HG02981 (cell line): ENCODE measurements around the gene DAP.
"Not testable (repeated sequence)": the region's sequence is repeated elsewhere in the genome, so short reads cannot be mapped to it uniquely, and the experiment has no call there.

Experiments
- ATAC-seq: cut with Tn5 transposase; IDR thresholded peaks from one replicate; pipeline ENCODE4 v1.9.1; 2021; ENCODE audit warnings: mild to moderate bottlenecking, moderate library complexity; ENCODE audit not compliant: unreplicated experiment

The DAP gene

DNA sequence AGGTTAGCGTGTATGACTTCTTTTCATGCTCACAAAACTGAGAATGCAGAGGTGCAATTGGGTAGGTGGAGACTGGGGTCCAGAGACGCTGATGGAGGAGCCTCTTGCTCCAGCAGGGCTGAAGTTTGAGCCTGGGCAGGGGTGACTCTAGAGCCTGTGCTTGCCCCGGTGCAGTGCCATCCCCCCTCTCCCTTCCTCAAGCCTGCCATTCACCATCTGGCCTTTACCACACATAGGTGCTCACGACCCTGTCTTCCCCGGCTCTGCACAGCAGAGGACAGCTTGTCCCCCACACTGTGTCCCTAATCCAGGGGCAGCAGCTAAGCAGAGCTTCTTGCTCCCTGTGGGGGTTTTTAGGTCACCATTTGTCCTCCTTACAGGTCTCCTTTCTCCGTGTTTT lies 86.5 kb downstream of the DAP start:
- ATAC-seq = no peak

DNA sequence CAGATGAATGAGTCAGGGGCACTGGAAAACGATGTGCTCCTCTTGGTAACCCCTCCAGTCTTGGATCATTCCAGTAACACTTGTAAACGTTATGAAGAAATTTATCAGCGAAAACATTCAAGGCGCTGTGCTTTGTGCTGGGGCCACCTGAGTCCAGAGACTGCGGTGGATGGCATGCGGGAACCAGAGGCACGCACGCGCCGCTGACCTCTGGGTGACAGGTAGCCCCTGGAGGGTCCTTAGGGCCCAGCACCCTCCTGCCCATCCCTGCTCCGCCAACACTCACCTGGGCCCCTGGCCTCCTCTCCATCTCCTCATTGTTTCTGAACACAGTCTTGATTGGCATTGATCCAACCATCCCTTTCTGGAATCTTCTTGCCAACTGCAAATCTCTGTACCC lies 86.9 kb downstream of the DAP start:
- no peak for ATAC-seq

- ATAC-seq = no peak
These were observed 87.6 kb downstream of the DAP start for GRCh38 chr5:10673407-10673806.

DNA sequence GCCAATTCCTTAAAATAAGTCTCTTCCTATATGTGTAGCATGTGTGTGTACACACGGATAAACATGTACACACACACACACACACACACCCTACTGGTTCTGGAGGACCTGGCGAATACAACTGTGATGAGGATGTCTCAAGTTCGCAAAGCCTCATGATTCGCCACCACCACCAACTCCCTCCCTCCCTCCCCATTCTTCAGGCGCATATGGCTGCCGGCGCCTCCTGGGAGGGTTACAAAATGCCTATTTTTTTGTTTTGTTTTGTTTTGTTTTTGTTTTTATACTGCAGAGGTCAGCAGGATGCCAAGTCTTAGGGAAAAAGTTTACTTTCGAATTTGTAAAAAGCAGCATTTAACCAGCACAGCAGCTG lies 88.0 kb downstream of the DAP start:
- no peak for ATAC-seq

GRCh38 chr5:10672146-10673016 lies 88.7 kb downstream of the DAP start:
- no peak for ATAC-seq

- no peak for ATAC-seq
These were observed 89.7 kb downstream of the DAP start for GRCh38 chr5:10671041-10672008.

GRCh38 chr5:10669983-10670382 lies 91.1 kb downstream of the DAP start:
- no peak for ATAC-seq

- no peak for ATAC-seq
These were observed 92.3 kb downstream of the DAP start for GRCh38 chr5:10668697-10669096.

- no peak for ATAC-seq
These were observed 93.5 kb downstream of the DAP start for GRCh38 chr5:10667431-10668057.

DNA sequence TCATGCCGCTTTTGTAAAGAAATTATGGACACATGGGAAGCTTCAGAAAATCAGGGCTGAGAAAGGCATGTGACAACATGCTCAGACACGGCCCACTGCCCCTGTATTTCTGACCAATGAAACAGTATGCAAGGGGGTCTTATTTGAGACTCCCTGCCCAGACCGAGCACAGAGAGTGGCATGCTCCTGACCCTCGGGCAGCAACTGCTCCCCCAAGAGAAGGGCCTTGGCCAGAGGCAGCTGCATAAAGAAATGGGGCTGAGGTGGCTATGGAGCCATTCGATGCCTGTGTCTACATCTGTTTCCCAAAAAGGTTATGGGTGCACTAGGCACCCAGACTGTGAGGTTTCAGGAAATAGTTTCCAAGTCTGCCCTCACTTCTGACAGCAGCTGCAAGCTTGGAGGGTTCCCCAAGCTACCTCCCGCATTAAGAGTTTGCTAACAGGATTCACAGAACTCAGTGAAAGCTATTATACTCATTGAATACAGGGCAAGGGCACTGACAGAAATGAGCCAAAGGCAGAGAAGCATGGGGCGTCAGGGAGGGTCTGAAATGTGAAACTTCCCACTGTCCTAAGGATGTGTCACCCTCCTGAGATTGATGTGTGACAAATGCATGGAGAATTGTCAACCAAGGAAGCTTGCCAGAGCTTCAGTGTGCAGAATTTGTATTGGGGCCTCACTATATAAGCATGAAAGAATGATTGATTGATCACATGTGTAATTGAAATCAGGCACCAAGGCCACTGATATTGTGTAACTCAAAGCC lies 94.3 kb downstream of the DAP start:
- ATAC-seq = no peak

- no peak for ATAC-seq
These were observed 95.2 kb downstream of the DAP start for GRCh38 chr5:10665799-10666198.

DNA sequence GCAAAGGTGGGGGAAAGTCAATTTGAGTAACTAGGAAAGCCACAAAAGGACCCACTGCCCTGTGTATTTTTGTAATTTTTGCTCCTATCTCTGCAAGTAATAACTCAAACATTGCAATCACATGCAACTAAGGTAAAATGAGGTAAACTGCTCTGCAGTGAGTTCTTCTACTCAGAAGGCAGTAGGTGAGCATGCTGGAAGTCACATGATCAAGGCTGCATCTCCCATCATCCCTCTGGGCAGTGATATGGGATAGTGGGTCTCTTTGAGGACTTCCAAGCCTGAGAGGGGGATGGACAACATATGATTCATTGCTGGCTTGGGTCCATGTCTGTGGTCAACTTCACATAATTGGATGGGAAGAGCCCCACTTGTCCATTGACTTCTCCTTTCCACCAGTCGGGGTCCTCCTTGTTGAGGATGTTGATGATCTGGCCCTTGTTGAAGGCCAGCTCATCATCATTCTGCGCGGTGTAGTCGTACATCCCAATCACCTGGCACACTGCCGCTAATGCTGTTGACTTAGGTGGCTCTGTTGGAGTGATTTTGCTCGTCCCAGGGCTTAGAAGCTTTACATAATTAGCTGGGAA lies 96.8 kb downstream of the DAP start:
- ATAC-seq = not testable (repeated sequence)

DNA sequence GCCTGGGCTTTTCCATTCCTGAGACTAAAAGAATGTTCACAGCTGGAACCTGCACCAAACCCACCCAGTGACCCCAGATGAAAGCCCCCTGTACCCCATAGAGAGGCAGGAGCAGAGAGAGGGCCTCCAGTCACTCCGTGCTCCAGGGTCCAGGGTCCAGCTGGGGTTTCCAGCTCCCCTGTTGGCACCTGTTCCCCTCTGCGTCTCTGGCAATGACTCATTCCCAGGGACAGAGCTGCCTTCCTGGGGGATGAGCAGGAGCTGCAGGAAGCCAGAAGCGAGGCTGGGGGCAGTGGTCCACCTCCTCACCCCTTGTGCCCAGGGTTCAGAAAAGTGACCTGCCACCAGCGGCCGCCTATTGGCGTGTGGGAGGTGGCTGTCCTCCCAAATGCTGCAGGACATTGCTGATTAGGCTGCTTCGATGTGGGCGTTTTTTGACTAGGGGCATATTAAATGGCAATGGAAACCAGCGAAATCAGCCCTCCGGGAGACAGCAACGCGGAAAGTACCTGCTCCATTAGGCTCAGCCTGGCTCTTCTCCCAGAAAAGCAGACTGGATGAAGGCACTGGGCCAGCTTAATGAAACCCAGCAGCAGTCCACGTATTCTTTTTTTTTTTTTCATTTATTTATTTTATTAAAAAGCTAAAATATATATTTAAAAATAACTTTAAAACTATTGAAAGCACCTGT lies 97.4 kb downstream of the DAP start:
- no peak for ATAC-seq

GRCh38 chr5:10662661-10663488 lies 98.2 kb downstream of the DAP start:
- no peak for ATAC-seq

DNA sequence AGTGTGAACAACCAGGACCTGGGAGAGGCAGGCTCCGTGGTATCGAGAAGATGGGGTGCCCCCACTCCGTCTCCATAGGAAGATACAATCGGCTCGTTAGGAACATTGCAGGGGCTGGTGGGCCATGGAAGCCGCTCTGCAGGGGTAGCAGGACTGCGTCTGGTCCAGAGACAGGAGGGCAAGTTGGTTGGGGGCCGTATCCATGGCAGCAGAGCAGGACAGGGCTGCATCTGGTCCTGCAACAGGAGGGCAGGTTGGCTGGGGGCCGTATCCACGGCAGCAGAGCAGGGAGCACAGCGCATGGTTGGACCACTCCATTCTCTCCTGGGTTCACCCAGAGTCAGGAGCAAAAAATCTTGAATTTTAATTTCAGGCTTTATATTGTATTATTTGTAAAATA lies 99.0 kb downstream of the DAP start:
- no peak for ATAC-seq

DNA sequence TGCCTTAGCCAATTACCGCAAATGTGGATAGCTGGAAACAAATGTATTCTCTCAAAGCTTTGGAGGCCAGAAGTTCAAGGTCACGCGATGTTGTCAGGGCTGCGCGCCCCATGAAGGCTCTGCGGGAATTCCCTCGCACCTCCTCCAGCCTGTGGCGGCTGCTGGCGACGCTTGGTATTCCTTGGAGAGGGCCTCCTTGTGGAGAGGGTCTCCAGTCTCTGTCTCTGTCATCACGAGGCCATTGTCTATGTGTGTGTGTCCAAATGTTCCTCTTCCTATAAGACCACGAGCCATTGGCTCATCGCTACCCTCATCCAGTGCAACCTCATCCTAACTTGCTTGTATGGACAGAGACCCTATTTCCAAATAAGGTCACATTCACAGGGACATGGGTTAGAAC lies 99.6 kb downstream of the DAP start:
- ATAC-seq = no peak

DNA sequence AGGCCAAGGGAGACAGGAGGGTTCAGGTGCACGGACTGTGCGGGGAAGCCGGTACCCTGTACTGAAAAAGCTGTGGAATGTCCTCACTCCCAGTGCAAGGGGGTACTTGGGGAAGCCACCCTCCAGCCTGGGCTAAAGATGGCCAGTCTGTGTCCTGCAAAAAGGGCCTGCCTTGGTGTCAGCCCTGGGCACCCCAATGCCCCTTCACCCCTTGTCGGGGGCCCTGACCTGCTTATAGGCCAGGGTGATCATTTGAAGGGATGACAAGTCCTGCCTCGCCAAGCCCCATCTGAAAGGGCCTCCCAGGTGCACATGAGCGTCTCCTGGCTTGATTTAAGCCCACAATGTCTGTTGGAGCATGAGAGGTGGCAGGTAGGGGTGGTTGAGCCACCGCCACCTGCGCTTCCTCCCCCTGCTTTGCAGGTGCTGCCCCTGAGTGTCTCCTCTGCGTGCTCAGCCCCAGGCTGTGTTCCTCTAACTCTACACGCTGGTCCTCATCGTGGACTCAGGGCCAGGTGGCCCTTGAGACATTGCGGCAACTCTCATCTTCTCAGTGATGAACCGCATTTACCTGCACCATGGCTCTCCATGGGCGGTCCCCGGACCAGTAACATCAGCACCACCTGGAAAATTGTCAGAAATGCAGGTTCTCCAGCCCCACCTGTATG lies 100.2 kb downstream of the DAP start:
- ATAC-seq = no peak

DNA sequence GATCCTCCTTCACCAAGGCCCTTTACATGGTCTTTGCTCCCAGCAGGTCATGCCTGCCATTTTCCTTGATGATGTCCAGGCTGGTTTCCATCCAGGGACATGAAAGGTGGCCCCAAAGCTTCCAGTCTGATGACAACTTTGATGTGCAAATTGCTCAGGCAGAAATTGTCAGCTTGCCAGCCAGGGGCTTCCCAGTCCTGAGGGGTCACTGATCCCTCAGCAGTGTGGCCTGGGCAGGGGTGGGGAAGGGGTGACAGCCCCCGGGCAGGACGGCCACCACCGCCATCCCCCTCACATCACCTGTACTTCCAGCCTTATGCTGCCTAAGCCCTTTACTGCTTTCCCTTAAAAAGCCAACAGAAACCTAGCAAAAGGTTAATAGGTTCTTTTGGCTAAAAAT lies 100.9 kb downstream of the DAP start:
- ATAC-seq = no peak
